Endodermal cell (in vitro differentiated cells): ENCODE measurements around the gene RNF212. TPM values are rescaled to one million over a fixed set of nuclear protein-coding genes. Genes with fewer than 3 reads are reported as not detected.

Source experiments
- DNase-seq: peaks from one replicate; pipeline ENCODE4 v3.0.0-alpha.2; 2017
- H3K27ac ChIP-seq: 2 replicates; pipeline ENCODE4 v1.5.1; 2013; ENCODE audit warnings: mild to moderate bottlenecking, low read depth, low read length, moderate library complexity
- H3K27me3 ChIP-seq: 2 replicates; pipeline ENCODE4 v1.6.1; 2013; ENCODE audit warnings: mild to moderate bottlenecking, low read length, moderate library complexity; ENCODE audit not compliant: insufficient read depth, control insufficient read depth, poor library complexity, severe bottlenecking
- H3K36me3 ChIP-seq: 2 replicates; pipeline ENCODE4 v1.7.0; 2013; ENCODE audit warnings: mild to moderate bottlenecking, low read length, moderate library complexity; ENCODE audit not compliant: control insufficient read depth, insufficient read depth
- H3K4me1 ChIP-seq: one replicate; pipeline ENCODE4 v1.7.0; 2013; ENCODE audit warnings: low read length; ENCODE audit not compliant: control insufficient read depth, insufficient read depth
- H3K4me3 ChIP-seq: 2 replicates; pipeline ENCODE4 v1.5.1; 2013; ENCODE audit warnings: mild to moderate bottlenecking, low read length, moderate library complexity
- H3K9ac ChIP-seq: 2 replicates; pipeline ENCODE4 v1.6.1; 2013; ENCODE audit warnings: mild to moderate bottlenecking, low read length, moderate library complexity; ENCODE audit not compliant: poor library complexity, severe bottlenecking; ENCODE audit errors: extremely low read depth
- H3K9me3 ChIP-seq: 2 replicates; pipeline ENCODE4 v1.6.1; 2013; ENCODE audit warnings: mild to moderate bottlenecking, low read length, moderate library complexity; ENCODE audit not compliant: control insufficient read depth
- H3K27ac Mint-ChIP-seq: 2 replicates; pipeline ENCODE4 v1.8.0; 2020; ENCODE audit warnings: mixed read lengths
- H3K27me3 Mint-ChIP-seq: 2 replicates; pipeline ENCODE4 v1.8.0; 2021; ENCODE audit warnings: mild to moderate bottlenecking, mixed read lengths; ENCODE audit not compliant: insufficient read depth
- H3K36me3 Mint-ChIP-seq: 2 replicates; pipeline ENCODE4 v1.8.0; 2020; ENCODE audit warnings: low read depth, mixed read lengths
- H3K4me1 Mint-ChIP-seq: 2 replicates; pipeline ENCODE4 v1.8.0; 2020; ENCODE audit warnings: mixed read lengths
- H3K4me3 Mint-ChIP-seq: 2 replicates; pipeline ENCODE4 v1.8.0; 2020; ENCODE audit warnings: mild to moderate bottlenecking, moderate library complexity, mixed read lengths
- H3K9me3 Mint-ChIP-seq: 2 replicates; pipeline ENCODE4 v1.8.0; 2020; ENCODE audit warnings: mild to moderate bottlenecking, mixed read lengths
- WGBS, 2 experiments: methylation state at CpG; one replicate each; pipeline versions ENCODE4 v1.1.5 to v1.1.7; 2013; ENCODE audit warnings: missing lambda C conversion rate in 2 of 2, mixed read lengths in 1 of 2; ENCODE audit not compliant: insufficient coverage in 1 of 2, insufficient read length in 1 of 2; 5-methylcytosine and 5-hydroxymethylcytosine counted together
- total RNA-seq, 2 donors: library from RNA; stranded (reverse); fragmentation: NEBNext Ultra II Directional in 1 of 2; extraction: Animal tissue kit (Norgen Biotek cat#: 25700) in 1 of 2; gene quantifications; 2 replicates in 1 of 2; 3 replicates in 1 of 2; pipeline ENCODE4 v1.2.1, GENCODE V29; 2021
- TF ChIP-seq, protein P1 (sequence below): fragments of 200-600 bp; sonication (generic); conservative IDR thresholded peaks from 2 replicates; pipeline ENCODE4 v1.5.0; 2021; ENCODE audit warnings: antibody characterized with exemption, mild to moderate bottlenecking

RNF212 gene
- total RNA-seq, 2 donors from 2014 or later: 3.4 to 5.6 TPM

DNA sequence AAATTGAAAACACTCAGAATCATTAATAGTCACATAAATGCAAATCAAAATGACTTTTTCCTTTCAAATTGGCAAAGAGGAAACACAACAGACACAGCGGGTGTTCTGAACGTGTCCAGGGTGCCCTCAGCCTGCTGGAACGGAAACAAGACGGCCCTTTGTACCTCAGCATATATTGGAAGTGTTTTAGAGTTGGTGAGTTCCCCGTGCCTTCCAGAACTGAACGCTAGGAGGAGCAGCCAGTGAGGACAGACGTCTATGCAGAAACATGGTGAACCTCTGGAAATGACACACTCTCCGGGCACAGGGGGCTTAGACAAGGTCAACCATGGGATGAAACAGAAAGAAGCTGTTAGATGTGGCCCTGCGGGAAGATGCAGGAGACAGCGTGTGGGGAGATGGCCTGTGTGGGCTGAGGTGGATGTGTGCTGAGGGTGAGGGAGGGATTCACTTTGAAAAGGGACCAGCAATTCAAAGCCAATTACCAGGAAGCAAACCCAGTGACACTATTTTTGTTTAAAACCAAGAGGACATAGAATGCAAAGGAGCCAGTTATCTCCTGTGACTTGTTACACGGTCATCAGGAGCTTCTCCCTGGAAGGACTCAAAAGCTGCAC is 40.4 kb downstream of the RNF212 start:
- H3K9me3 Mint-ChIP-seq: peaks cover 11% of the 10 kb centered on the region
- no peaks in the 10 kb centered on the region for H3K36me3 Mint-ChIP-seq
- peak; percentile 84 for DNase-seq
- 47 to 54% methylated on average over 9 to 11 of the region's 11 CpGs for WGBS, 2 experiments
- Histone ChIP-seq H3K9ac (no peak overlapping the region), H3K9me3 (peaks cover 11% of the 10 kb centered on the region), H3K27ac (no peak overlapping the region), H3K27me3 (peaks cover 11% of the 10 kb centered on the region), H3K4me3 (no peak overlapping the region), H3K4me1 (no peaks in the 10 kb centered on the region), H3K36me3 (no peaks in the 10 kb centered on the region)
- H3K4me3 Mint-ChIP-seq: no peak overlapping the region
- no peaks in the 10 kb centered on the region for H3K4me1 Mint-ChIP-seq
- TF ChIP-seq, protein P1, sequence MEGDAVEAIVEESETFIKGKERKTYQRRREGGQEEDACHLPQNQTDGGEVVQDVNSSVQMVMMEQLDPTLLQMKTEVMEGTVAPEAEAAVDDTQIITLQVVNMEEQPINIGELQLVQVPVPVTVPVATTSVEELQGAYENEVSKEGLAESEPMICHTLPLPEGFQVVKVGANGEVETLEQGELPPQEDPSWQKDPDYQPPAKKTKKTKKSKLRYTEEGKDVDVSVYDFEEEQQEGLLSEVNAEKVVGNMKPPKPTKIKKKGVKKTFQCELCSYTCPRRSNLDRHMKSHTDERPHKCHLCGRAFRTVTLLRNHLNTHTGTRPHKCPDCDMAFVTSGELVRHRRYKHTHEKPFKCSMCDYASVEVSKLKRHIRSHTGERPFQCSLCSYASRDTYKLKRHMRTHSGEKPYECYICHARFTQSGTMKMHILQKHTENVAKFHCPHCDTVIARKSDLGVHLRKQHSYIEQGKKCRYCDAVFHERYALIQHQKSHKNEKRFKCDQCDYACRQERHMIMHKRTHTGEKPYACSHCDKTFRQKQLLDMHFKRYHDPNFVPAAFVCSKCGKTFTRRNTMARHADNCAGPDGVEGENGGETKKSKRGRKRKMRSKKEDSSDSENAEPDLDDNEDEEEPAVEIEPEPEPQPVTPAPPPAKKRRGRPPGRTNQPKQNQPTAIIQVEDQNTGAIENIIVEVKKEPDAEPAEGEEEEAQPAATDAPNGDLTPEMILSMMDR: peak; percentile 82
- H3K27me3 Mint-ChIP-seq: peaks cover 31% of the 10 kb centered on the region
- H3K27ac Mint-ChIP-seq: no peak overlapping the region

DNA sequence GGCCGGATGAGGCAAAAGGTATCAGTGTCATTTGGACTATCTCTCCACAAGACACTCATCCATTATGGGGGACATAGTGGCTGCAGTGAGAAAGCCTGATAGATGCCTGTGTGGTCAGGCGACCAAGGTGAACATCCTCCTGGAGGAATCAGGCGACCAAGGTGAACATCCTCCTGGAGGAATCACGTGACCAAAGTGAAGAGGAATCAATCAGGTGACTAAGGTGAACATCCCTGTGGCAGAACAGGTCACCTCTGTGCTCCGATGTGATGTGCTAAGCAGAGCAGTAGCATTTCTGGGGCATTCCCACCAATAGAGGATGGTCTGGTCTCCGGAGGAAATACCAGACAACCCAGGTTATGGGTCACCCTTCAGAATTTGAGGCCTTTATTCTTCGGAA is 44.0 kb downstream of the RNF212 start:
- H3K27me3 Mint-ChIP-seq: peaks cover 50% of the 10 kb centered on the region
- Histone ChIP-seq H3K9ac (no peak overlapping the region), H3K9me3 (peaks cover 11% of the 10 kb centered on the region), H3K27ac (no peak overlapping the region), H3K27me3 (peaks cover 39% of the 10 kb centered on the region), H3K4me3 (no peak overlapping the region), H3K36me3 (no peaks in the 10 kb centered on the region), H3K4me1 (no peaks in the 10 kb centered on the region)
- no peaks in the 10 kb centered on the region for H3K36me3 Mint-ChIP-seq
- no peak overlapping the region for H3K4me3 Mint-ChIP-seq
- 90 to 92% methylated on average over 6 to 7 of the region's 7 CpGs for WGBS, 2 experiments
- TF ChIP-seq, protein P1: no peak
- H3K9me3 Mint-ChIP-seq: peaks cover 11% of the 10 kb centered on the region
- no peak for DNase-seq
- H3K27ac Mint-ChIP-seq: no peak overlapping the region
- no peaks in the 10 kb centered on the region for H3K4me1 Mint-ChIP-seq

DNA sequence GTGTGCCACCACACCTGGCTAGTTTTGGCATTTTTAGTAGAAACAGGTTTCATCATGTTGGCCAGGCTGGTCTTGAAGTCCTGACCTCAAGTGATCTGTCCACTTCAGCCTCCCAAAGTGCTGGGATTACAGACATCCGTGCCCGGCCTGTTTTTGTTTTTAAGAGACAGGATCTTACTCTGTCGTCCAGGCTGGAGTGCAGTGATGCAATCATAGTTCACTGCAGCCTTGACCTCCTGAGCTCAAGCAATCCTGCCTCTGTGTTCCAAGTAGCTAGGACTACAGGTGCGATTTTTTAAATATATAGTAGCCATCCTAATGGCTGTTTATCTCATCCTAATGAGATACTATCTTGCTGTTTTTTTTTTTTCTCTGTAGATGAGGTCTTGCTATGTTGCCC is 47.6 kb downstream of the RNF212 start:
- Mint-ChIP-seq H3K9me3 (no peaks in the 10 kb centered on the region), H3K27ac (no peak overlapping the region), H3K4me3 (no peak overlapping the region), H3K36me3 (no peaks in the 10 kb centered on the region), H3K4me1 (no peaks in the 10 kb centered on the region), H3K27me3 (peaks cover 60% of the 10 kb centered on the region)
- Histone ChIP-seq H3K4me3 (no peak overlapping the region), H3K27ac (no peak overlapping the region), H3K4me1 (no peaks in the 10 kb centered on the region), H3K27me3 (peaks cover 70% of the 10 kb centered on the region), H3K36me3 (no peaks in the 10 kb centered on the region), H3K9ac (no peak overlapping the region), H3K9me3 (no peaks in the 10 kb centered on the region)
- TF ChIP-seq, protein P1: no peak
- DNase-seq: no peak
- WGBS, 2 experiments: 70 to 77% methylated on average over 3 of the region's 4 CpGs
